Osteoblast (primary cell): ENCODE measurements around the gene RMND5B. TPM values are rescaled to one million over a fixed set of nuclear protein-coding genes. Genes with fewer than 3 reads are reported as not detected.
"Not testable (repeated sequence)": the region's sequence is repeated elsewhere in the genome, so short reads cannot be mapped to it uniquely, and the experiment has no call there.

Experiments
- DNase-seq: peaks from one replicate; pipeline ENCODE4 v3.0.0; 2011; ENCODE audit warnings: low spot score, mixed read lengths; ENCODE audit not compliant: insufficient read length; ENCODE audit errors: missing footprints
- H2AFZ ChIP-seq: 2 replicates; pipeline ENCODE4 v1.6.0; 2011; ENCODE audit warnings: mild to moderate bottlenecking, low read length
- H3K27ac ChIP-seq: 2 replicates; pipeline ENCODE4 v1.5.1; 2011; ENCODE audit warnings: mild to moderate bottlenecking, low read depth, low read length, moderate library complexity
- H3K27me3 ChIP-seq: 2 replicates; pipeline ENCODE4 v1.6.0; 2012; ENCODE audit warnings: mild to moderate bottlenecking, control low read depth, inconsistent platforms, low read length, moderate library complexity; ENCODE audit not compliant: insufficient read depth
- H3K36me3 ChIP-seq: 2 replicates; pipeline ENCODE4 v1.5.1; 2011; ENCODE audit warnings: mild to moderate bottlenecking, low read length, control low read depth, moderate library complexity; ENCODE audit not compliant: insufficient read depth
- H3K4me1 ChIP-seq: 2 replicates; pipeline ENCODE4 v1.5.1; 2011; ENCODE audit warnings: mild to moderate bottlenecking, low read length, control low read depth, moderate library complexity; ENCODE audit not compliant: insufficient read depth
- H3K4me2 ChIP-seq: 2 replicates; pipeline ENCODE4 v1.6.0; 2011; ENCODE audit warnings: mild to moderate bottlenecking, low read length; ENCODE audit not compliant: insufficient read depth
- H3K4me3 ChIP-seq: fragments of 200-600 bp; sonication (generic); 3 replicates; pipeline ENCODE4 v1.5.1; 2012; ENCODE audit warnings: mild to moderate bottlenecking, low read length, inconsistent platforms; ENCODE audit not compliant: insufficient read depth
- H3K79me2 ChIP-seq: 2 replicates; pipeline ENCODE4 v1.6.0; 2012; ENCODE audit warnings: mild to moderate bottlenecking, low read length, control low read depth, inconsistent platforms; ENCODE audit not compliant: insufficient read depth
- H3K9me3 ChIP-seq: 2 replicates; pipeline ENCODE4 v1.5.1; 2011; ENCODE audit warnings: low read depth, low read length, control low read depth
- H4K20me1 ChIP-seq: 2 replicates; pipeline ENCODE4 v1.6.0; 2012; ENCODE audit warnings: mild to moderate bottlenecking, low read length, control low read depth; ENCODE audit not compliant: insufficient read depth
- CTCF ChIP-seq: IDR thresholded peaks from 2 replicates; pipeline ENCODE4 v1.5.1; 2011; ENCODE audit warnings: mild to moderate bottlenecking, low read depth, low read length, moderate library complexity; ENCODE audit errors: extremely low read depth
- total RNA-seq: library from RNA; depleted of rRNA; stranded (reverse); fragments of >200 nt; gene quantifications from 2 replicates; pipeline ENCODE4 v1.2.3, GENCODE V29; 2012

RMND5B gene
- total RNA-seq, 1 donor = 20.6 TPM

GRCh38 chr5:178086266-178086665 lies 44.5 kb upstream of the RMND5B start:
- TF ChIP-seq CTCF = no peak
- Histone ChIP-seq H3K4me2 (no peak overlapping the region), H4K20me1 (no peaks in the 10 kb centered on the region), H3K27ac (no peak overlapping the region), H3K27me3 (peaks cover 23% of the 10 kb centered on the region), H2AFZ (no peak overlapping the region), H3K4me1 (no peaks in the 10 kb centered on the region), H3K79me2 (no peaks in the 10 kb centered on the region), H3K9me3 (no peaks in the 10 kb centered on the region), H3K4me3 (no peak overlapping the region), H3K36me3 (no peaks in the 10 kb centered on the region)
- peak; percentile 80 for DNase-seq

DNA sequence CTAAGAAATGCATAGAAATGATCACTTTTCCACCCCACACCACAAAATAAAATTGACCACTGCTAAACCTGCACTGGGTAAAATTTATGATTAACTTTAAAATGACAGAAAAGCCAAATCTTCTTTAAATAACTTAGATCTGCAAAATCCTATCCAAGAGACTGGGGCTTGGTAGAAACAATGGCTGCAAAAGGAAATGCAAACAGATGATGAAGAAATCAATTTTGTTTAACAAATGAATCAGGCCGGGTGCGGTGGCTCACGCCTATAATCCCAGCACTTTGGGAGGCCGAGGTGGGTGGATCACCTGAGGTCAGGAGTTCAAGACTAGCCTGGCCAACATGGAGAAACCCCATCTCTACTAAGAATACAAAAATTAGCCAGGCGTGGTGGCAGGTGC lies 43.6 kb upstream of the RMND5B start:
- H3K79me2 ChIP-seq, DNase-seq, H3K4me2 ChIP-seq, H3K27ac ChIP-seq, H3K9me3 ChIP-seq, H3K36me3 ChIP-seq, H3K4me1 ChIP-seq, H2AFZ ChIP-seq, H3K4me3 ChIP-seq, H4K20me1 ChIP-seq: not testable (repeated sequence)
- peaks cover 15% of the 10 kb centered on the region for H3K27me3 ChIP-seq

- H3K4me1 ChIP-seq = no peaks in the 10 kb centered on the region
- DNase-seq = no peak
- no peaks in the 10 kb centered on the region for H3K36me3 ChIP-seq
- H3K27me3 ChIP-seq = no peaks in the 10 kb centered on the region
- no peak overlapping the region for H2AFZ ChIP-seq
- H3K79me2 ChIP-seq = no peaks in the 10 kb centered on the region
- TF ChIP-seq CTCF = no peak
- H3K27ac ChIP-seq = no peak overlapping the region
- no peaks in the 10 kb centered on the region for H3K9me3 ChIP-seq
- H3K4me2 ChIP-seq = no peak overlapping the region
- H4K20me1 ChIP-seq = no peaks in the 10 kb centered on the region
- no peak overlapping the region for H3K4me3 ChIP-seq
Observed at GRCh38 chr5:178090856-178091255, 40.0 kb upstream of the RMND5B start.

DNA sequence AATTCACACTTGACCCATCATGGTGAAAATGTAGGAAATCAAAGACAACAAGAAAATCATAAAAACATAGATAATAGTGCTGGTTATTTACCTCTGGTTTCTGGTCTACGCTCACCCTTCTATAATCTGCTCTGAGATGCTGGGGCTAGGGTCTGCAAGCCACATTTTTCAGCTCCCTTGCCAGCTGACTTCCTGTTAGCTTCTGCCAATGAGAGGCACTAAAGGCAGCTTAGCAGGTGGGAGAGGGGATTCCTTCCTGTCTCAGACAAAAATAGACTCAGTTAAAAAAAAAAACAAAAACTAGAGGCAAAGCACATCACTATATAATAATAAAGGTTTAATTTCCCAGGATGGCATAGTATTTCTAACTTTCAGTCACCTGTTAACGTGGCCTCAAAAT lies 37.7 kb upstream of the RMND5B start:
- TF ChIP-seq CTCF = no peak

More for the DNA sequence above, 37.7 kb upstream of the RMND5B start:
- H3K4me3 ChIP-seq = no peak overlapping the region
- DNase-seq = no peak
- no peaks in the 10 kb centered on the region for H3K36me3 ChIP-seq
- no peaks in the 10 kb centered on the region for H3K4me1 ChIP-seq
- H3K27ac ChIP-seq = no peak overlapping the region
- H3K27me3 ChIP-seq = no peaks in the 10 kb centered on the region
- no peak overlapping the region for H3K4me2 ChIP-seq
- H3K79me2 ChIP-seq = no peaks in the 10 kb centered on the region
- H2AFZ ChIP-seq = no peak overlapping the region
- H4K20me1 ChIP-seq = no peaks in the 10 kb centered on the region
- H3K9me3 ChIP-seq = no peaks in the 10 kb centered on the region
